Measurements from ENCODE around the gene KDM2B.

KDM2B gene

DNA sequence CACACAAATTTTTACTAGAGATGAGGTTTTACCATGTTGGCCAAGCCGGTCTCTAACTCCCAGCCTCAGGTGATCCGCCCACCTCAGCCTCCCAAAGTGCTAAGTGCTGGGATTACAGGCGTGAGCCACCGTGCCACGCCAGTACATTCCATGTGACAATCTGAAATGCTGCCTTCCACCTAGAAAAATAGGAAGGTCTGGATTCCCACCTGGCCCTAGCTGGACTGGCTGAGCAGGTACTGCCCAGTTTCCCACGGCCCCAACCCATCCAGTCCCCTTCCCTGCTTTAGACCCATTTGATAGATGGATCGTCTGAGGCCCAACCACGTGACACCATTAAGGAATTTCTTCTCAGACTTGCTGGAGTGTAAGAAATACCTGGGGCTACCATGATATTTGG is 55.4 kb downstream of the KDM2B start:
- no peak for ATAC-seq

DNA sequence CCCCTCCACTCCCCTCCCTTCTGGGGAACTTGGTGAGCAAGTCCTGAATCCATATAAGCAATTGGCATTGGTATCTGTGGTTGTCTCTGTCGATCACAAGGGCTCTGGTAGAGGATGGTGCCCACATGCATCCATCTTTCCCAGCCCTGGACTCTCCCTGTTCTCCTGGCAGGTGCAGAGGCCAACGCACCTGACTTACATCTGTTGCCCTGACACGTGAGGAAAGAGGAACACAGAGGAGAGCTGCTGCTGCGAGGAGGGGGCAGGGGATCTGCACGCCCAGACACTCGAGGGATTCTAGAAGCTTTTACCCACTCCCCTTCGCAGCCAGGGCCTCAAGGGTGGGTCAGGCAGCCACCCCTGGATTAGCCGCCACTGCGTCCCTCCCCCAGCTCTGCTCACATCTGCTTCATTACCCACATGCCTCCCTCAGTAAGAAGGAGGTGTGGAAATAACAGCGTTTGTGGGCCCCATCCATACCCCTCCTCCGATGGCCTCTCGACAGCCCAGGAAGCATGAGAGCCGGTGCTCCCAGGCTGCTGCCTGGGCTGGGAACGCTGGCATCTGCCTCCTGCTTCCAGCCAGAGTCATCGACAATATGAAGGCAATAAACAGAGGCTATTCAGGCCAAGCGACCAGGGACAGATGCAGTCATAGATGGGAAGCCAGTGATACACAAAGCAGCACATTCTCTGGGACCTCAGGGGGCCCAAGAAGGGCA is 56.5 kb downstream of the KDM2B start:
- ATAC-seq = no peak

DNA sequence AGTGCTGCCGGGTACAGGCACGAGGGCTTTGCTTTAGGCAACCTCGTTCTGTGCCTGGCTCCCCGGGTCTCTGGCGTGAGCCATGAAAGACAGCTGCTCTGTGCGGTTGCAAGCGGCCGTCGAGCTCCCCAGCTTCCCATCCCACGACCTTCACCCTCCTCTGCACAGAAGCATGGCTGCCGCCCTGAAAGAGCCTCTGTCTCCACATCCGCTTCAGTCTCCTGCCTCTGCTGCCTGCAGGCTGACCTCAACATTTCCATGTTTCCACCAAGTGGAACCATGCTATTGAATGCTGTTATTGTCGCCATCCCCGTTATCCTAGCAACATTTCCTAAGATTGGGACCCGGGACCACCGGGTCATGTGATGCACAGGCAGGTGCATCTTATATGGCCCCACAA is 57.1 kb downstream of the KDM2B start:
- no peak for ATAC-seq

DNA sequence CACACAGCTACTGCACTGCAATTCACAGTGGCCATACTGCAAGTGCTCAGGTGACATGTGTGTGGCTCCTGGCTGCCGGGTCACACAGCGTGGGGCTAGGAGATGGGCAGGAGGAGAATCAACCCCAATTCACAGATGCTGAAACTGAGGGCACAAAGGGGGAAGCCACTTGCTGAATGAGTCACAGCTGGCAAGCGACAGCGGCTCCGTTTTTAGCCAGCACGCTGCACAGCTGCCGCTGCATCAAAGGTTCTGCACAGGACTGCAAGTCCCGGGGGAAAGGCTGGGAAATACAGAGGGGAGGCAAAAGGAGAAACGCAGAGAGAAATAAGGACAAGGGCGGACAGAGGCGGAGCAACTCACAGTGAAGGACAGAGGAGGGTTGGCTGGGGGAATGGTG is 57.9 kb downstream of the KDM2B start:
- peak in 1 of 2 donors; percentile 20 for ATAC-seq

DNA sequence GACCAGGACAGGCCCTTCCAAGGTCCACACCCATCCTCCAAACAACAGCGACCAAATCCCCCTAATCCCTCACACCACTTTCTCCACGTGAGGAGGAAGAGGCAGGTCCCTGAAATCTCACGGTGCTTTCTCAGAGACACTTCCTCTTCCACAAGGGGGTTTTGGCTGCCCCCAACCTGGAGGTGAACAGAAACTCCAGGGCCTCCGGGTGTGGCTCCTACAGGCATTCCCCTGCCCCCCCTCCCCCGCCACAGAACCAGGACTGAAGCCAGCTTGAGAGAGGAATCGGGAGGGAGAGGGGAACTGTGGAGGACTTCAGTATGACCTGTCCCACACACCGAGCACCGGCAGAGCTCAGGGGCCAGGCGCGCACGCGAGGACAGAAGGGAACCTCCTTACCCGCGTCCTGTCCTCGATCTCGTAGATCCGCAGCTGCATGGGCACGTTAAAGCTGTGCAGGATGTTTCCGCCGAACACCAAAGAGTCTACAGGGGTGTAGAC is 60.2 kb downstream of the KDM2B start:
- ATAC-seq = no peak

DNA sequence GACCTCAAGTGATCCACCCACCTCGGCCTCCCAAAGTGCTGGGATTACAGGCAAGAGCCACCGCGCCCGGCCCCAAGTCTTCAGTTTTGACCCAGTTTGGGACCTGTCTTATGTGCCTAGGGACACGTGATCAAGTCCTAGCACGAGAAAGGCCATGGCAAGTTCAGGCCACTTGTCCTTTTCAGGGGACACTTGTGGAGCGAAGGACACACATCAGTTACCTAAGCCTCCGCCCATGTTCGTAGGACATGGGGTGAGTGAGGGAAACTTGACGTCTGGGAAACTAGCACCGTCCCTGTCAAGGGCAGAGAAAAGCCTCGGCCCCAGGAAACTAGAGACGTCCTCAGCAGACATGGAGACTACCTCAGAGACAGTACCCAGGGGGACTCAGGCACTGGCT is 60.7 kb downstream of the KDM2B start:
- no peak for ATAC-seq

DNA sequence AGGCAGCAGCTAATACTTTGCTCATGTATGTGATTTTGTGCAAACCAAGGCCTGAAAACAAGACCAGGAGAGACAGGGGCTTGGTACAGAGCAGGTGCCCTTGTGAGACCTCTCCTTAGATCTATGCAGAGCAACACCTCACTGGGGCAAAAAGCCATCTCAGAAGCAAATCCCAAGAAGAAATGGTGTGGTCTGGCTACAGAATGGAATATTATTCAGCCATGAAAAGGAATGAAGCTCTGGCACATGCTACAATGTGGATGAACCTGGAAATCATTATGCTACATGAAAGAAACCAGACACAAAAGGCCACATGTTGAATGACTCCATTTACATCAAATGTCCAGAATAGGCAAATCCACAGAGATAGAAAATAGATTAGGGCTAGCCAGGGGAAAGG is 61.6 kb downstream of the KDM2B start:
- ATAC-seq = no peak

DNA sequence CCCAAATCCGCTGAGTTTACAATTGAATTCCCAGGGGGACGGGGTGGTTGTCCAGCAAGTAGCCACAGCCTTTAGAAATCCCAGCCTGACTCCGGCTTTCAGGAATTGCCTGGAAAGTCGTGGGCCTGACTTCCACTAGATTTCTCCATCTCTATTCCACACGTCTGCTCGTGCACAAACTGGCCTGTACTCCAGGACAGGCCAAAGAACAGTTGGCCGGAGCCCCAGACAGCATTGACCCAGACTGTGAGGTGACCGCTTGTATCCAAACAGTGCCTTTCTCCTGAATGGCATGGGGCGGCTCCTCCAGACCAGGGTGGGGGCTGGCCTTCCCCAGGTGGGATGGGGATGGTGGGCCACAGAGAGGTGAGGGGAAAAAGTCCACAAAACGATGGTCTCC is 62.2 kb downstream of the KDM2B start:
- no peak for ATAC-seq

DNA sequence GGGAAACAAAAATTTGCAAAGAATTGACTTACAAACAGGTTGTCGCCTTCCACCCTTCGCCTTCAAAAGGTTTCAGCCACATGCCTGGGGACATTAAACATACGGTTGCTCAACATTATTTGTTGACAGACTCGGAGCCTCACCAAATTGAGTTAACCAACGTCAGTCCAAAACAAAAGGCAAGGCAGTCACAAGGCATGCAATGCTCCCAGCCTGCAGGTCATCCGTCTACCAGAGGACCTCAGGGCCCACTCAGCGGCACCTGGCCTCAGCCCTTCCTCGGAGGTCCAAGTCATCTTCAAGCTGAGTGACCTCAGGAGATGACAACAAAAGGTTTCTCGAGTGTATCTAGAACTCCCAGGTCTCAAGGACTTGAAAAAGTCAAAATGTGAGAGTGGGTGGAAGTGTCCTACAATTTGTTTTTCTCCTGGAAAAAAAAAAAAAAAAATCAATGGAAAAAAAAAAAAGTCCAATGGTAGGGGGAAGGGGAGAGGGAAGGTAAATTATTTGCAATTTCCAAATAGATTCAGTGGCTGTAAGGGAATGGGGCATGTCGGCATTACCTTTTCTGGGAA is 64.3 kb downstream of the KDM2B start:
- no peak for ATAC-seq

DNA sequence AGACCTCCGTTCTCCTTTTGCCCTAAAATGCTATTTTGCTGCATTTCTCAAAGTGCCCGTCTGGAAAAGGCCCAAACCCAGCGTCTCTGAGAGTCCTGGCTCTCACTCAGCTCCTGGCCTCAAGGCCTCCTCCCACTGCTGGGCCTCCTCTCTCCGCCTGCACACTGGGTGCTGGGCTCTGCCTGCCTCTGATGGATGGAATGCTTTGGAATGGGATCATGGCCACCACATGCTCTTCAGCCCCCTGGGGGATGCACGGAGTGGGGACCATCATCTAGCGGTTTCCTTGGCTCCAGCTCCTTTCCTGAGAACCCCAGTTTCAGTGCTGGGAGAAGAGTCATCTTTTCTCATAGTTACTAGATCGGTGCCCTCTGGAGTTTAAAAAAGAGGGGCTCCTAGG is 65.2 kb downstream of the KDM2B start:
- no peak for ATAC-seq

DNA sequence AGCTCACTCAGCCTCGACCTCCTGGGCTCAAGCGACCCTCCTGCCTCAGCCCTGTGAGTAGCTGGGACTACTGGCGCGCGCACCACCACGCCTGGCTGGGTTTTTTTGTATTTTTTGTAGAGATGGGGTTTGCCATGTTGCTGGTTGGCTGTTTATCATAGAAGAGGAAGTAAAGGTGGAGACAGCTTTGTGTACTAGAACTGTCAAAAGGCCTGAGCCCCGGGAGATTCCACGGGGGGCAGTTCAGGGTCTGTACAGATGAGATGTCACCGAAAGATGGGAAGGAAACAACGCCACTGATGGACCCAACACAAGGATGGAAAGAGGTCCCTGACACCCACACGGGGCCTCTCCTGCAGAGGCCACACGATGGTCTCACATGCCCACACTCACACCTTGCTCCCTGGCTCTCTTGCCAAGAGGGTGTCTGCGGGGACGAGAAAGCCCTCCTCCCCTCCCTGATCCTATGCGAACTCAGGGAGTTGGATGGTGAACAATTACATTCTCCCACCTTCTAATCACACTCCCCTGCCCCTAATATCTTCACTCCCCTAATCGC is 66.6 kb downstream of the KDM2B start:
- peak; percentile 42 to 63 for ATAC-seq

DNA sequence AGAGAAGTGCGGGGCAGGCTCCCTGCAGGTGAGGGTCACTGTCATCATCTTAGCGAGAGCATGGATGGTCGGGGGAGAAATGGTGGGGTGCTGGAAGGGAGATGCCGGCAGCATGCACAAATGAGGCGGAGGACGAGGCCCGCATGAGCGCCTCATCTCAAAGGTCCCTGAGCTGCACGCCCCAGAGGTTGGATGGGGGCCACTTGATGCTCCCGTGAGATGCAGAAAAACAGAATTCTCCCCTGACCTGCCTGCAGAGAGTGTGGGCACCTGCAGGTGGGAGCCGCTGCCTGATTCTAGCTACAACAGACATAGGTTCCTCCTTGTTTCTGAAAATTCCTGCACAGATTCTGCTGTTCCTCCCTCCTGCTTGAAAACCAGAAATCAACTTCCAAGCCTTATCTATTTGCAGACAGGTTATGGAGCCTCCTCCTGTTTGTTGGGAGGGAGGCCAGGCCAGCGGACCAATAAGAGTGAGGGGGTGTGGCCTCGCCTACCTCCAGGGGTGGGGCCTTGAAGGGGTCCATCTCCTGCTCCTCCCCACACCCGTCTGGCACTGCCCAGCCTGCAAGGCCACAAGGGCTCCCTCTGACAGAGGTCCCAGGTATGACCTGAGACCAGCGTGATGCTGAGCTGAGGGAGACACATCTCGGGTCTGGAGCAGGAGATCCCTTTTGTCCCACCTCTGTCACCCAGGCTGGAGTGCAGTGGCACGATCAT is 67.2 kb downstream of the KDM2B start:
- peak; percentile 63 to 68 for ATAC-seq

DNA sequence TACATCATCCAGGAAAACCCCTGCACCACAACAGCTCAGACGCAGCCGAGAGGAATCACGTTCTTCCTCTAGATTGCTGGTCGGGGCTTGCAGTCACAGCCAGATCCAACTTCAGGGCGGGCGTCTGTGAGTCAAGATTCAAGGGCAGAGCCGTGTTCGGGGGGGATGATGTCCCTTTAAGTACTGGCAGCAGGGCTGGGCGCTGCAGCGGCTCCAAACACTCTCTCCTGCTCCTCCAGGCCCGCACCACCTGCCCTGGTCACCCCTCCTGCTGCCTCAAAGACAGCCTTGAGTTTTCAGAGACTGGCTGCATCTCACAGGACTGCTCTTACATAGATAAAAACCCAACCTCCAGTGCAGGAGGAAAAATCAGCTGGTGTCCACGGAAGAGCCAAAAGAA is 68.3 kb downstream of the KDM2B start:
- no peak for ATAC-seq

DNA sequence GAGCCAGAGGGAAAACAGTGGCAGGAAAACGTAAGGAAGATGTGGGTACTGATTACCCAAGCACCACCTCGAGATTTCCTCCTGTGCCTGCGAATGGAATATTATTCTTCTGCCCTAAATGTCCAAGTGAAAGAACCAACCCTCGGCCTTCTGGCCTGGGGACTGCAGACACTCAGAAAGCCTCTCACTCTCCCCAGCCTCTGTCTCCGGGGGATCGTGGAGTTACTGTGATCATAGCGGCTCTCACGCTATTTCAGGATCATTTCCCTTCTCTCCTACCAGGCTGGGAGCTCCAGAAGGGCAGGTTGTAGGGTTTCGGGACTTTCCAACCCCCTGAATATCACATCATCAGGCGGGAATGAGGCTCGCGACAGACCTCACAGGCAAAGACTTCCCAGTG is 68.9 kb downstream of the KDM2B start:
- ATAC-seq = no peak

DNA sequence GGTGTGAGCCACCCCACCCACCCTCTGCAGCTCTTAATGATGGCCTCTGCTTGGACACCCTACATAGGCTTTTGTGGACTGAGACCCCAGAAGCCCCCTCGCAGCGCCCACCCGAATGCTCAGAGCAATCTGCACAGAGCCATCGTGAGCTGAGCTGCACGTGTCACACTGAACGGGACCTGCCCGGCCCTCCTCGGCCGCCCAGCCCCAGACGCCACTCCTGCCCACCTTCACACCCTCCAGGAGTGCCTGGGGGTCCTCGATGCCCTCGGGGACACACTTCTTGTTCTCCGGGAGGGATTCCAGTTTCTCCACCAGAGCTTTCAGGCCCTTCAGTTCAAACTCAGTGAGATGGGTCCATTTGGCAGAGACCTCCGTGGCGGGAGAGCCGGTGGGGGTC is 71.5 kb downstream of the KDM2B start:
- no peak for ATAC-seq

DNA sequence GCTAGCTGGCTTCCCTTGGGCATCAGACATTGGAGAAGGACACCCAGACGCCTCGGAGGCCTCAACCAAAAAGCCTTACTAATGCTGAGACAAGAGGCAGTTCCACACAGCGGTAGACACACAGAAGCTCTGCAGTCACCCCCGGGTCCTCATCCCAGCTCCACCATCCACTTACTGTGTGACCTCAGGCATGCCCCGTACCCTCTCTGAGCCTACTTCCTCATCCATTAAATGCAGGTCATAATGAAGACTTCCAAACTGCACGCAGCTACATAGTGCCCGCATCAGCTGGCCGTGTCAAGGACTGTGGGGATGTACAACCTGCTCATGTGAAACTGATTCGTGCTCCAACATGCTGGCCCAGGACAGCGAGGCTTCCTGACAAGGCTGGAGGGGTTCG is 72.3 kb downstream of the KDM2B start:
- ATAC-seq = no peak

DNA sequence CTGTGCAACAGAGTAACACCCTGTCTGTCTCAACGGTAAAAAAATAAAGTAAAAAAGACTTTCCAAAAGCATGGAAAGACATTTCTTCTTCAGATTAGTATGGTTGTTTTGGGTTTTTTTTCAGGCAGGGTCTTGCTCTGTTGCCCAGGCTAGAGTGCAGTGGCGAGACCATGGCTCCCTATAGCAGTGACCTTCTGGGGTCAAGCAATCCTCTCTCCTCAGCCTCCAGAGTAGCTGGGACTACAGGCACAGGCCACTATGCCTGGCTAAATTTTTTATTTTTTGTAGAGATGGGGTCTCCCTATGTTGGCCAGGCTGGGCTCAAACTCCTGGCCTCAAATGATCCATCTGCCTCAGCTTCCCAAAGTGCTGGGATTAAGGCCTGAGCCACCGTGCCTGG is 72.8 kb downstream of the KDM2B start:
- no peak for ATAC-seq

DNA sequence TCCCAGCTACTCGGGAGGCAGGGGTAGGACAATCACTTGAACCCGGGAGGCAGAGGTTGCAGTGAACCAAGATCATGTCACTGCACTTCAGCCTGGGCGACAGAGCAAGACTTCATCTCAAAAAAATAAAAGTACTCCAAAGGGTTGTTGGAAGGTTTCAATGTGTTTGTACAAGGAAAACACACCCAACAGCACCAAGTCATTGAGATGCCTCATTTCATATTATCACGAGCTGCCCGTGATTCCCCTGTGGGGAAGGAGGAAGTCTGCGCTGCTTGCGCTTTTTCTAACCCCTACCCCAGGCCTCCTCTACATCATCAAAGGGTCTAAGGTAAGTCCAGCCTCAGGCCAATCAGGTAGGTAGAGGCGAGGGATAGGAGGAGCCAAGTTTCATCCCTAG is 73.6 kb downstream of the KDM2B start:
- no peak for ATAC-seq

DNA sequence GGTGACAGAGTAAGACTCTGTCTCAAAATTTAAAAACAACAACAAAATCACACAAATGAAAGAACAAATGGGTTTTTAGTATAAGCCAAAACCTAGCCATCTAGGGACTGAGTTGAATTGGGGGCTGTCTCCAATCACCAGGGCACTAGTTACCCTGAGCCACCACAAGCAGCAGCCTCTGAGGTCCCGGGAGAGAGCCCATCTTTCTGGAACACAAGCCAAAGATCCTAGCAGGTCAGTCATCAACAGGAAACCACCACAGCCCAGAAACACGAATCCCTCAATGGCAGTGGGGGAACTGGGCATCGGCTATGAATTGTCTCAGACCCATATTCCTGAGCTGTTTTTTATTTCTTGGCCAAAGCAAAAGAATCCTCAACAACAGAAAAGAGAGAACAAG is 75.3 kb downstream of the KDM2B start:
- no peak for ATAC-seq

DNA sequence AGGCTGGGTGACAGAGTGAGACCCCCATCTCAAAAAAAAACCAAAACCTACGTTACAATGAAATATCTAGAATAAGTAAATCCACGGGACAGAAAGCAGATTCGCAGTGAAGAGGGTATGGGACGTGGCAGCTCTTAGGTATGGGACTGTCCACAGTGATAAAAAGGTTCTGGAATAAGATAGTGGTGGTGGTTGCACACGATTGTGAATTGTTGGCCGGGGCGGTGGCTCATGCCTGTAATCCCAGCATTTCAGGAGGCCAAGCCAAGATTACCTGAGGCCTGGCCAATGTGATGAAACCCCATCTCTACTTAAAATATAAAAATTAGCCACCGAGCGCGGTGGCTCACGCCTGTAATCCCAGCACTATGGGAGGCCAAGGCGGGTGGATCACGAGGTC is 76.3 kb downstream of the KDM2B start:
- no peak for ATAC-seq

DNA sequence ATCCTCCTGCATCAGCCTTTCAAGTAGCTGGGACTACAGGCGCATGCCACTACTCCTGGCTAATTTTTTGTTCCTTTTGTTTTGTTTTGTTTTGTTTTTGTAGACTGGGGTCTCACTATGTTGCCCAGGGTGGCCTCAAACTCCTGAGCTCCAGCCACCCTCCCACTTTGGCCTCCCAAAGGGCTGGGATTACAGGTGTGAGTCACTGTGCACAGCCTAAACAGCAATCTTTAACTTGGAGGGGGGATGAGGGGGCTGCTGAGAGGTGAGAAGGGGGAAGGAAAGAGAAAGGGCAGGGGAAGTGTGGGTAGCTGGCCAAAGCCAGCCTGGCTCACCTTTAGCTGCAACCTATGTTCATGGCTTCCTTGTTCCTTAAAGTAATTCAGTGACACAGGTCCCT is 77.4 kb downstream of the KDM2B start:
- ATAC-seq = no peak

DNA sequence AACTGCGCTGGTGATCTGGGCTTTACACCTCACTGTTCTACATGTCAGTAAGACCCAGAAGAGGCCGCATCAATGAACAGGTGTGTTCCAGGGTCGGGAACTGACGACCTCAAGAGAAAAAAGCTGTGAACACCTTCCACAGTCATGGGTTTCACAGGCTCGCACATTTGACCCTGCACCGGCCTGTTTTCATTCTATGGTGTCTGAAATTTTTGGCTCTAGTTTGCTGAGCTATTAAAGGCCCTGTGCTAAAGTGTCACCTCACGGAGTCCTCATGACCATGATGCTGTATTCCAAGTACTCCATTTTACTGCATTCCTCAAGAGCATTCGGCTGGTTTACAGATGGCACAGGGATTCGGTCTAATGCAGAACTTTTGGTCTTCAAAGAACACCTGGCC is 78.9 kb downstream of the KDM2B start:
- ATAC-seq = no peak

DNA sequence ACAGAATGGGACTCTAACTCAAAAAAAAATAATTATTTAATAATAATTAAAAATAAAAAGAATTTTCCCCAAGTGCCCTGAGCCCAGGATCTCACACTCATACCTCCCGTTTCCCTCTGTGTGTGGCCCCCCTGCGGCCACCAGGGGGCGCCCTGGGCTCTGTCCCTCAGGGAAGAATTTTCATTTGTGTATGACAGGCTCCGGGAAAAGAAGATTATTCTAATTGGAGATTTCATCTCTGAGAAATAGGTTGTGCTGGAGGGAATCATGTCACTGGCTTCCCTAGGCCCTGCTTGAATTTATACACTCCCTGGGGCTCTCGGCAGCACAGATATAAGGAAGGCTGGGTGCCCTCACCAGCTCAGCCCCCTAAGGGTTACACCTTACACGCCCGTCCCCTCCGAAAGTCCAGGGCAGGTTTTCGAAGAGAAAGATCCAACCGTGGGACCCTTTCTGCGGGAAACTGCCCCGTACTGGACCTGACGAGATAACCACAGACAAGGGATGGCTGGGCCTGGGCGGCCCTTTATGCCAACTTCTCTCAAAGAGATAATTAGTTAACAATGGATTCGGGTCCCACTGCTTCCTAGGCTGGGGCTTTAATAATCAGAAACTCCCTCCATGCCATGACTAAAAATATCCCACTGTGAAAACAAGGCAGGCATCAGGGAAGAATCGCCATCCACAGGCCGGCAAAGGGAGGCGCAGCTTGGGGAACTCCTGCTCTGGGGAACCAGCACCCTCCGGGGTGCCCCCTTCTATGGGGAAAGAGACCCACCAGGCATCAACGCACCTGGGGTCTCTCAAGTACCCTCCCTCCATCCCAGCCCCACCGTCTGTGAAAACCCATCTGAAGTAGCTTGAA is 80.7 kb downstream of the KDM2B start:
- peak; percentile 67 to 79 for ATAC-seq
